HUES64 (cell line): ENCODE results near the gene ATG7.

Source experiments
- H3K27ac ChIP-seq: 2 replicates; pipeline ENCODE4 v1.7.0; 2013; ENCODE audit warnings: low read depth, low read length, inconsistent platforms
- H3K27me3 ChIP-seq: 2 replicates; pipeline ENCODE4 v1.6.1; 2013; ENCODE audit warnings: mild to moderate bottlenecking, low read length; ENCODE audit not compliant: insufficient read depth
- H3K36me3 ChIP-seq: 2 replicates; pipeline ENCODE4 v1.6.1; 2013; ENCODE audit warnings: mild to moderate bottlenecking, low read length; ENCODE audit not compliant: insufficient read depth
- H3K4me1 ChIP-seq: 2 replicates; pipeline ENCODE4 v1.6.1; 2013; ENCODE audit warnings: mild to moderate bottlenecking, low read length, moderate library complexity; ENCODE audit not compliant: insufficient read depth
- H3K4me3 ChIP-seq: 2 replicates; pipeline ENCODE4 v1.5.1; 2013; ENCODE audit warnings: mild to moderate bottlenecking, low read length, moderate library complexity
- H3K9ac ChIP-seq: 2 replicates; pipeline ENCODE4 v1.6.1; 2013; ENCODE audit warnings: mild to moderate bottlenecking, low read depth, low read length
- H3K9me3 ChIP-seq: 2 replicates; pipeline ENCODE4 v1.6.1; 2013; ENCODE audit warnings: low read depth, low read length; ENCODE audit not compliant: insufficient read depth
- WGBS: fragments of 150-250, 120-280 bp; methylation state at CpG from one replicate; pipeline ENCODE4 v1.1.7; 2013; ENCODE audit warnings: missing lambda C conversion rate; 5-methylcytosine and 5-hydroxymethylcytosine counted together

Gene ATG7

GRCh38 chr3:11529281-11529680 lies 257.1 kb downstream of the ATG7 start:
- Histone ChIP-seq H3K9ac (no peak overlapping the region), H3K27me3 (no peaks in the 10 kb centered on the region), H3K36me3 (no peaks in the 10 kb centered on the region), H3K27ac (no peak overlapping the region), H3K4me3 (no peak overlapping the region), H3K4me1 (no peaks in the 10 kb centered on the region), H3K9me3 (no peaks in the 10 kb centered on the region)
- WGBS = 96% methylated on average over 4 of the region's 4 CpGs

DNA sequence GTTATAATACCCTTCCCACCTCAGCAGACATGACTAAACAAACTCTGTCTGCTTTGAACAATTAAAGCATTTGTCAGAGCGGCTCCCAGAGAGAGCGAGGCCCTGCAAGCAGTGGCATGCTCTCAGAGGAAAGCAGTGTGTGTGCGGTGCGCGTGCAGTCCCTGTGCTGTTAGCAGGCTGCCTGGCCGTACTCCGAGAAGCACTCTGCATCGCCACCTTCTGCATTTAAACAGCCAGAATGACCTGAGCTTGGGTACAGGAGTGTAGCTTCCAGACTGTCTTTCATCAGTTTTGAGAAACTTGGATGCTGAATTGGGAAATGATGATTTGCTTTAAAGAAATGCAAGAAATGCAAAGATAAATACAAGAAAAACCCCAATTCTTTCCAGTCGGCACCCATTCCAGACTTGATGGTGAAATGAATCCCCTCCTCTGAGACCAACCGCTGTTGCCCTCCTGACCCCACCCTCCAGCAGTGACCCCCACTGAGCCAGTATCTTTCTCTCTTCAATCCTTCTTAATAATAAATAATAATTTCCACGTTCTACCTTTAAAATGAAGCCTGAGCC lies 258.0 kb downstream of the ATG7 start:
- H3K36me3 ChIP-seq = no peaks in the 10 kb centered on the region
- H3K9ac ChIP-seq = no peak overlapping the region
- H3K27ac ChIP-seq = no peak overlapping the region
- no peaks in the 10 kb centered on the region for H3K9me3 ChIP-seq
- no peaks in the 10 kb centered on the region for H3K4me1 ChIP-seq
- no peaks in the 10 kb centered on the region for H3K27me3 ChIP-seq
- 89% methylated on average over 11 of the region's 11 CpGs for WGBS
- no peak overlapping the region for H3K4me3 ChIP-seq

DNA sequence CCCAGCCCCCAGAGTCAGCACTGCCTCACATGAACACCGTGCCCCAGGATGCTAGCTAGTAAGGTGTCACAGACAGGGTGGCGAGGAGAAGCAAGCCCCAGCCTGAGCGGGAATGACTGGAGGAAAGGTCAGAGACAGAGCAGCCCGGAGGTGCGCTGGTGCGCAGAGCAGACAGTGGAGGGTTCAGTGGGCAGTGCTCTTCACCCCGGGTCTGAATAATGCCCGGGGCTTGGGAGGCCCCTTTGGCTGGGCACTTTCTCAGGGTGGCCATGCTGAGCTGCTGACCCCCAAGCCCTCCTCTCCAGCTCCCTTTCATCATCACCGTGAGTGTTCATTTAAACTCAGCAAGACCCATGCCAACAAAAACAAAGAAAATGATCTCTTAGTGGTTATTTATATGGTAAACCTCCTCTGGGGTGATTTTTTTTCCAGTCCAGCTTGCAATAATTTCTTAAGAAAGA lies 260.8 kb downstream of the ATG7 start:
- 92% methylated on average over 8 of the region's 9 CpGs for WGBS
- no peak overlapping the region for H3K27ac ChIP-seq

GRCh38 chr3:11534011-11534792 lies 262.0 kb downstream of the ATG7 start:
- no peaks in the 10 kb centered on the region for H3K27me3 ChIP-seq
- H3K27ac ChIP-seq = no peak overlapping the region
- H3K9me3 ChIP-seq = no peaks in the 10 kb centered on the region
- no peaks in the 10 kb centered on the region for H3K36me3 ChIP-seq
- H3K9ac ChIP-seq = no peak overlapping the region
- H3K4me3 ChIP-seq = no peak overlapping the region
- 95% methylated on average over 21 of the region's 21 CpGs for WGBS
- H3K4me1 ChIP-seq = no peaks in the 10 kb centered on the region

More for the DNA sequence above, 260.8 kb downstream of the ATG7 start:
- Histone ChIP-seq H3K9ac (no peak overlapping the region), H3K4me3 (no peak overlapping the region), H3K27me3 (no peaks in the 10 kb centered on the region), H3K4me1 (no peaks in the 10 kb centered on the region), H3K9me3 (no peaks in the 10 kb centered on the region), H3K36me3 (no peaks in the 10 kb centered on the region)

- Histone ChIP-seq H3K27ac (no peak overlapping the region), H3K9me3 (no peaks in the 10 kb centered on the region), H3K9ac (no peak overlapping the region), H3K4me1 (no peaks in the 10 kb centered on the region), H3K27me3 (no peaks in the 10 kb centered on the region), H3K4me3 (no peak overlapping the region), H3K36me3 (no peaks in the 10 kb centered on the region)
- 95% methylated on average over 7 of the region's 7 CpGs for WGBS
Observed at GRCh38 chr3:11534793-11535101, 262.6 kb downstream of the ATG7 start.

DNA sequence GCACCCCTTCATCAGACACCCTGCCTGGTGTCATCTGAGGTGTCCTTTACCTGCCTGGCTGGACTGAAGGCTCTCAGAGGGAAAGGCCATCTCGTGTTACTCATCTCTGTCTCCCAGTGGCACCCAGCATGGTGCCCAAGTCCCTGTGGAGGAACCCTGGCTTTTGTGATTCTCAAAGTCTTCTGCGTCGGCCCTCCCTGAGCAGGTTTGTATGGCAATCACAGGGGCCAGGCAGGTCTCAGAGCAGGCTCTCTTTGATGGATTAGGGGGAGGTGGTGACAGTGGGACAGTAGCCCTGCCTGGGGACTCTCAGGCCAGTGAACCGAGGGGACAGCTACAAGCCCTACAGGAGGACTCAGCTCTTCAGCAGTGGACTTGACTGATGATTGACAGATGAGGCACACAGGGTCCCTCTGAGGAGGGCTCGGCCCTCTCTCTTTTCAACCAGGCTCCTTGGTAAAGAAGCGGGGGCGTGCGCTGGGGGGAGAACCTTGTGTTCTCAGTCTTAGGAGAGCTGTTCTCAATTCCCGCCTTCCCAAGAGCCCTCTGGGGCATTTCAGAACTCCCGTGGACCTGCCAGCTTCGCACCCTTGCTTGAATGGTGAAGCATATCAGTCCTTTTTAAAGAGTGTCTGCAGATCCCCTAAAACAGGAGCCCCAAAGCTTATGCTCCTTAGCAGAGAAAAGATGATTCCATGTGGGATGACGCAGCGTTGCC lies 263.2 kb downstream of the ATG7 start:
- no peak overlapping the region for H3K4me3 ChIP-seq
- H3K9ac ChIP-seq = no peak overlapping the region
- no peak overlapping the region for H3K27ac ChIP-seq
- no peaks in the 10 kb centered on the region for H3K27me3 ChIP-seq
- no peaks in the 10 kb centered on the region for H3K4me1 ChIP-seq
- no peaks in the 10 kb centered on the region for H3K9me3 ChIP-seq
- H3K36me3 ChIP-seq = no peaks in the 10 kb centered on the region
- 88% methylated on average over 13 of the region's 13 CpGs for WGBS

- Histone ChIP-seq H3K9me3 (no peaks in the 10 kb centered on the region), H3K27me3 (no peaks in the 10 kb centered on the region), H3K9ac (no peak overlapping the region), H3K4me3 (no peak overlapping the region), H3K36me3 (no peaks in the 10 kb centered on the region), H3K27ac (no peak overlapping the region), H3K4me1 (no peaks in the 10 kb centered on the region)
- WGBS = 94% methylated on average over 23 of the region's 23 CpGs
Observed at GRCh38 chr3:11536132-11536935, 264.1 kb downstream of the ATG7 start.

- Histone ChIP-seq H3K4me1 (no peaks in the 10 kb centered on the region), H3K27ac (no peak overlapping the region), H3K9me3 (no peaks in the 10 kb centered on the region), H3K4me3 (no peak overlapping the region), H3K9ac (no peak overlapping the region), H3K36me3 (no peaks in the 10 kb centered on the region), H3K27me3 (no peaks in the 10 kb centered on the region)
- WGBS = 94% methylated on average over 12 of the region's 12 CpGs
Observed at GRCh38 chr3:11536936-11537612, 264.9 kb downstream of the ATG7 start.

GRCh38 chr3:11538581-11538980 lies 266.4 kb downstream of the ATG7 start:
- no peaks in the 10 kb centered on the region for H3K36me3 ChIP-seq
- WGBS = 95% methylated on average over 2 of the region's 3 CpGs
- H3K9me3 ChIP-seq = no peaks in the 10 kb centered on the region
- no peak overlapping the region for H3K4me3 ChIP-seq
- no peak overlapping the region for H3K27ac ChIP-seq
- no peaks in the 10 kb centered on the region for H3K4me1 ChIP-seq
- H3K27me3 ChIP-seq = no peaks in the 10 kb centered on the region
- no peak overlapping the region for H3K9ac ChIP-seq

DNA sequence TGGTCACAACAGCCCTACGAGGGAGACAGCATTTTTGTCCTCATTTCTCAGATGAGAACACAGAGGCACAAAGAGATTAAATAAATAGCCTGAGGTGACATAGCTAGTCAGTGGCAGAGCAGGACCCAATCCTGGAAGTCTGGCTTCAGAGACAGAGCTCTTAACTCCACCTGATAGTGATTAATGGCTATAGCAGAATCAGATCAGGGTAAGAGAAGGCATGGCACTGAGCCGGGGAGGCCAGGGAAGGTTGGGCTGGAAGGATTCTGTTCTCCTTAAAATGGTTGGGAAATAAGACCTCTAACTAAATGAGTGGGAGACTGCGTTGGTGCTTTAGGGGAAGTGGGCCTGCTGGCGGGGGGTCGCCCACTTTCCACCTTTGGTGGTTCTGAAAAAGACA lies 267.0 kb downstream of the ATG7 start:
- H3K27ac ChIP-seq = no peak overlapping the region
- no peak overlapping the region for H3K4me3 ChIP-seq
- no peaks in the 10 kb centered on the region for H3K36me3 ChIP-seq
- H3K4me1 ChIP-seq = no peaks in the 10 kb centered on the region
- WGBS = 96% methylated on average over 5 of the region's 5 CpGs
- H3K27me3 ChIP-seq = no peaks in the 10 kb centered on the region
- H3K9me3 ChIP-seq = no peaks in the 10 kb centered on the region
- no peak overlapping the region for H3K9ac ChIP-seq
